HEK293T (cell line): Measurements from ENCODE around the gene MAN1B1.

Source experiments
- ARNT ChIP-seq: fragments of 450-650 bp; IDR thresholded peaks from 2 replicates; pipeline ENCODE4 v1.6.1; 2017; ENCODE audit warnings: mild to moderate bottlenecking
- BHLHE40 ChIP-seq: fragments of 450-650 bp; IDR thresholded peaks from 2 replicates; pipeline ENCODE4 v1.6.1; 2016; ENCODE audit warnings: mild to moderate bottlenecking, moderate library complexity, borderline replicate concordance
- CTBP1 ChIP-seq: fragments of 450-650 bp; IDR thresholded peaks from 2 replicates; pipeline ENCODE4 v1.6.1; 2016; ENCODE audit warnings: borderline replicate concordance
- ELF4 ChIP-seq: fragments of 450-650 bp; IDR thresholded peaks from 2 replicates; pipeline ENCODE4 v1.6.1; 2017; ENCODE audit warnings: antibody characterized with exemption
- FOXK2 ChIP-seq: fragments of 450-650 bp; IDR thresholded peaks from 2 replicates; pipeline ENCODE4 v1.6.1; 2016; ENCODE audit warnings: mild to moderate bottlenecking
- FOXM1 ChIP-seq: fragments of 450-650 bp; IDR thresholded peaks from 2 replicates; pipeline ENCODE4 v1.6.1; 2017; ENCODE audit warnings: mild to moderate bottlenecking, borderline replicate concordance
- HDGF ChIP-seq: fragments of 450-650 bp; IDR thresholded peaks from 2 replicates; pipeline ENCODE4 v1.6.1; 2017; ENCODE audit warnings: antibody characterized with exemption, borderline replicate concordance
- LEF1 ChIP-seq: fragments of 450-650 bp; IDR thresholded peaks from 2 replicates; pipeline ENCODE4 v1.6.1; 2017; ENCODE audit warnings: mild to moderate bottlenecking, borderline replicate concordance
- NFRKB ChIP-seq: fragments of 450-650 bp; IDR thresholded peaks from 2 replicates; pipeline ENCODE4 v1.6.1; 2016; ENCODE audit warnings: mild to moderate bottlenecking, moderate library complexity
- PKNOX1 ChIP-seq: fragments of 450-650 bp; IDR thresholded peaks from 2 replicates; pipeline ENCODE4 v1.6.1; 2016
- SP1 ChIP-seq: fragments of 450-650 bp; IDR thresholded peaks from 2 replicates; pipeline ENCODE4 v1.6.1; 2017
- SUZ12 ChIP-seq: fragments of 450-650 bp; IDR thresholded peaks from 2 replicates; pipeline ENCODE4 v1.6.1; 2016; ENCODE audit warnings: mild to moderate bottlenecking
- TARDBP ChIP-seq: fragments of 450-650 bp; IDR thresholded peaks from 2 replicates; pipeline ENCODE4 v1.6.1; 2016
- ZNF384 ChIP-seq: fragments of 450-650 bp; IDR thresholded peaks from 2 replicates; pipeline ENCODE4 v1.6.1; 2016

- TF ChIP-seq SP1 (no peak), TARDBP (no peak), FOXM1 (no peak), ELF4 (no peak), PKNOX1 (no peak), HDGF (no peak), ARNT (no peak), BHLHE40 (no peak), LEF1 (no peak), NFRKB (no peak), FOXK2 (no peak), SUZ12 (no peak), ZNF384 (no peak), CTBP1 (no peak)
Observed at GRCh38 chr9:137054932-137055384, 31.8 kb upstream of the MAN1B1 start.
